ENCODE results near the gene TSPAN2. TPM values are rescaled to one million over a fixed set of nuclear protein-coding genes. Genes with fewer than 3 reads are reported as not detected.

The TSPAN2 gene
- polyA plus RNA-seq, 2 of the 4 experiments (the other 2 are of a cell fraction): 1.7 to 2.7 TPM

- FAIRE-seq: no peak
- no peak overlapping the region for H3K27ac ChIP-seq
- H3K4me3 ChIP-seq: no peak overlapping the region
- no peak overlapping the region for H3K4me2 ChIP-seq
- no peak for ATAC-seq
- ChIA-PET POLR2A (no interaction called here), CTCF (interaction anchor here (1.4 kb wide), 1 partner anchor 9 kb away, joined by 6 read pairs; no protein-coding TSS in a partner anchor)
- DNase-seq (ENCODE audit: low read depth in 1 of 2, low spot score in 1 of 2): no peak
- 0 out of 3 replicates have a peak, but pooled peaks cover 2% of the 10 kb centered on the region for H3K9me3 ChIP-seq
- 67% methylated on average over 6 of the region's 6 CpGs for WGBS (ENCODE audit: missing lambda C conversion rate)
- TF ChIP-seq ZFP36 (IDR thresholded peaks at IDR 0.05; ENCODE audit: borderline replicate concordance, partially characterized antibody) (no peak), PBX3 (IDR thresholded peaks at IDR 0.05) (no peak), HMGXB4 (CRISPR knock-in tag; IDR thresholded peaks at IDR 0.05; ENCODE audit: borderline replicate concordance) (no peak), CBX2 (IDR thresholded peaks at IDR 0.05; ENCODE audit: borderline replicate concordance, low read depth) (no peak), POLR2A (IDR thresholded peaks at IDR 0.05; ENCODE audit: low read length) (no peak), POLR2AphosphoS2 (conservative IDR thresholded peaks at IDR 0.05; ENCODE audit: low read length) (no peak), FOSB (CRISPR knock-in tag; IDR thresholded peaks at IDR 0.05) (no peak), RFX5 (IDR thresholded peaks at IDR 0.05) (no peak), NFE2L2 (conservative IDR thresholded peaks at IDR 0.05; ENCODE audit: low read length) (no peak), HOXA7 (CRISPR knock-in tag; IDR thresholded peaks at IDR 0.05) (no peak)
- H3K4me1 ChIP-seq: peaks cover 7% of the 10 kb centered on the region
Observed at GRCh38 chr1:115129071-115129640, 39.9 kb upstream of the TSPAN2 start.

GRCh38 chr1:115127539-115127938, 38.2 kb upstream of the TSPAN2 start:
- POLR2A ChIA-PET: no interaction called here

GRCh38 chr1:115126516-115126915, 37.2 kb upstream of the TSPAN2 start:
- FAIRE-seq (no peak), ATAC-seq (no peak), DNase-seq (ENCODE audit: low read depth in 1 of 2, low spot score in 1 of 2) (no peak)
- 94% methylated on average over 2 of the region's 2 CpGs for WGBS (ENCODE audit: missing lambda C conversion rate)
- no peak overlapping the region for H3K27ac ChIP-seq
- no peak overlapping the region for H3K4me2 ChIP-seq
- CTCF ChIA-PET: interaction anchor here (2.0 kb wide), 1 partner anchor 14 kb away, joined by 9 read pairs; no protein-coding TSS in a partner anchor
- TF ChIP-seq PHF8 (IDR thresholded peaks at IDR 0.05; ENCODE audit: borderline replicate concordance, low read depth) (no peak), RCOR1 (IDR thresholded peaks at IDR 0.05; ENCODE audit: low read depth, low read length) (no peak), HOXA7 (CRISPR knock-in tag; IDR thresholded peaks at IDR 0.05) (no peak), ZC3H11A (IDR thresholded peaks at IDR 0.05) (no peak), MAZ (IDR thresholded peaks at IDR 0.05; ENCODE audit: borderline replicate concordance, low read depth, low read length) (no peak), FOSL2 (IDR thresholded peaks at IDR 0.05) (no peak), FOSL2 (CRISPR knock-in tag; IDR thresholded peaks at IDR 0.05) (no peak), CHD4 (IDR thresholded peaks at IDR 0.05; ENCODE audit: borderline replicate concordance) (no peak), TP53 (CRISPR knock-in tag; IDR thresholded peaks at IDR 0.05) (no peak), FOXS1 (CRISPR knock-in tag; IDR thresholded peaks at IDR 0.05) (no peak), CBX2 (IDR thresholded peaks at IDR 0.05; ENCODE audit: borderline replicate concordance, low read depth) (no peak), JUN (IDR thresholded peaks at IDR 0.05) (no peak), JUNB (IDR thresholded peaks at IDR 0.05) (no peak), KDM5A (IDR thresholded peaks at IDR 0.05) (no peak), SREBF2 (IDR thresholded peaks at IDR 0.05) (no peak), ESRRA (IDR thresholded peaks at IDR 0.05; ENCODE audit: borderline replicate concordance, low read length) (no peak), HMGXB4 (CRISPR knock-in tag; IDR thresholded peaks at IDR 0.05; ENCODE audit: borderline replicate concordance) (no peak), CBX8 (IDR thresholded peaks at IDR 0.05) (no peak), FOSB (CRISPR knock-in tag; IDR thresholded peaks at IDR 0.05) (no peak), BHLHE40 (IDR thresholded peaks at IDR 0.05; ENCODE audit: low read depth, low read length) (no peak)
- H3K4me1 ChIP-seq: no peaks in the 10 kb centered on the region
- POLR2A ChIA-PET: no interaction called here
- peaks cover 8% of the 10 kb centered on the region for H3K9me3 ChIP-seq
- no peak overlapping the region for H3K4me3 ChIP-seq

More at GRCh38 chr1:115127539-115127938, 38.2 kb upstream of the TSPAN2 start:
- Histone ChIP-seq H3K4me1 (no peaks in the 10 kb centered on the region), H3K4me3 (no peak overlapping the region), H3K9me3 (peaks cover 7% of the 10 kb centered on the region; the same call in 2 of the 3 replicates), H3K27ac (no peak overlapping the region), H3K4me2 (no peak overlapping the region)
- no peak for FAIRE-seq
- DNase-seq (ENCODE audit: low read depth in 1 of 2, low spot score in 1 of 2): no peak
- TF ChIP-seq MAX (IDR thresholded peaks at IDR 0.05): no peak
- CTCF ChIA-PET: interaction anchor here (1.7 to 2.0 kb wide), 2 partner anchors 12 to 15 kb away, joined by 6 to 9 read pairs; no protein-coding TSS in a partner anchor
- ATAC-seq: no peak
- WGBS (ENCODE audit: missing lambda C conversion rate): 95% methylated on average over 1 of the region's 1 CpG
